CD8-positive, alpha-beta memory T cell (primary cell): Measurements from ENCODE around the gene LDLRAD4. TPM values are rescaled to one million over a fixed set of nuclear protein-coding genes. Genes with fewer than 3 reads are reported as not detected.
A peak's percentile ranks its signal among the peaks of the same experiment; 100 is the strongest.

Source experiments
- CTCF ChIA-PET: fragments of 350-600 bp; sonication (Branson Sonifier 250); formaldehyde crosslinking; loops from one replicate; lab custom pipeline; 2021; ENCODE audit warnings: antibody characterized with exemption; lab: Charles Lee
- POLR2A ChIA-PET: fragments of 350-600 bp; sonication (Branson Sonifier 250); formaldehyde crosslinking; loops from one replicate; lab custom pipeline; 2021; ENCODE audit warnings: antibody characterized with exemption; lab: Charles Lee
- DNase-seq, 5 donors: peaks; one replicate each; pipeline versions ENCODE4 v3.0.0 to v3.0.0-alpha.2; 2020 to 2022; ENCODE audit warnings: mixed read lengths in 1 of 5
- H3K27ac ChIP-seq: one replicate; pipeline ENCODE4 v1.7.0; 2013; ENCODE audit warnings: low read depth, mild to moderate bottlenecking, low read length, moderate library complexity
- H3K27me3 ChIP-seq: 2 replicates; pipeline ENCODE4 v1.7.0; 2013; ENCODE audit warnings: low read length, mild to moderate bottlenecking; ENCODE audit not compliant: insufficient read depth, poor library complexity, severe bottlenecking
- H3K36me3 ChIP-seq: 2 replicates; pipeline ENCODE4 v1.7.0; 2013; ENCODE audit warnings: mild to moderate bottlenecking, low read length, moderate library complexity; ENCODE audit not compliant: insufficient read depth
- H3K4me1 ChIP-seq: 2 replicates; pipeline ENCODE4 v1.7.0; 2013; ENCODE audit warnings: mild to moderate bottlenecking, low read length, moderate library complexity; ENCODE audit not compliant: insufficient read depth
- H3K4me3 ChIP-seq: 2 replicates; pipeline ENCODE4 v1.7.0; 2013; ENCODE audit warnings: mild to moderate bottlenecking, low read length
- H3K9me3 ChIP-seq: 2 replicates; pipeline ENCODE4 v1.7.0; 2013; ENCODE audit warnings: mild to moderate bottlenecking, low read length
- H3K27ac Mint-ChIP-seq, 8 donors: one replicate each; pipeline ENCODE4 v1.8.0; 2020 to 2021; ENCODE audit warnings: mixed read lengths in 8 of 8, mild to moderate bottlenecking in 6 of 8, inconsistent platforms in 3 of 8, moderate library complexity in 3 of 8
- H3K27me3 Mint-ChIP-seq, 2 donors: one replicate each; pipeline ENCODE4 v1.8.0; 2020 to 2021; ENCODE audit warnings: mixed read lengths in 2 of 2, mild to moderate bottlenecking in 1 of 2, moderate library complexity in 1 of 2
- H3K36me3 Mint-ChIP-seq, 3 donors: one replicate each; pipeline ENCODE4 v1.8.0; 2020 to 2021; ENCODE audit warnings: mixed read lengths in 3 of 3, inconsistent platforms in 1 of 3, mild to moderate bottlenecking in 1 of 3
- H3K4me1 Mint-ChIP-seq, 3 donors: one replicate each; pipeline ENCODE4 v1.8.0; 2020 to 2021; ENCODE audit warnings: mixed read lengths in 3 of 3, inconsistent platforms in 1 of 3, mild to moderate bottlenecking in 1 of 3
- H3K4me3 Mint-ChIP-seq, 7 donors: one replicate each; pipeline ENCODE4 v1.8.0; 2020 to 2021; ENCODE audit warnings: mixed read lengths in 7 of 7, mild to moderate bottlenecking in 6 of 7, moderate library complexity in 4 of 7, inconsistent platforms in 2 of 7
- H3K9me3 Mint-ChIP-seq, 5 donors: one replicate each; pipeline ENCODE4 v1.8.0; 2020 to 2022; ENCODE audit warnings: mixed read lengths in 5 of 5, mild to moderate bottlenecking in 3 of 5, moderate library complexity in 2 of 5, inconsistent platforms in 1 of 5
- polyA plus RNA-seq: library from polyadenylated mRNA; unstranded; fragments of 300-500 nt; fragmentation: Illumina TruSeq; gene quantifications from one replicate; pipeline ENCODE4 v1.2.3, GENCODE V29; 2021
- total RNA-seq, 2 experiments: library from RNA; stranded (reverse); gene quantifications; one replicate each; pipeline ENCODE4 v1.2.3, GENCODE V29; 2021

The LDLRAD4 gene
- total and polyA plus RNA-seq, 3 experiments from 2014 or later = 8.1 to 30.4 (median 27.3) TPM

GRCh38 chr18:13505780-13506345 is 287.3 kb downstream of the LDLRAD4 start:
- no peak for DNase-seq
- ChIA-PET POLR2A (no interaction called here), CTCF (no interaction called here)
- Mint-ChIP-seq H3K27ac (peak overlapping the region in 1 of 8 donors; percentile 11), H3K9me3 (no peaks in the 10 kb centered on the region), H3K4me1 (peaks cover 20 to 37% (median 30%) of the 10 kb centered on the region in 3 donors), H3K27me3 (no peaks in the 10 kb centered on the region), H3K36me3 (peaks cover 0 to 6% (median 2%) of the 10 kb centered on the region in 3 donors), H3K4me3 (no peak overlapping the region)
- no peaks in the 10 kb centered on the region for H3K36me3 ChIP-seq
- peaks cover 20% of the 10 kb centered on the region for H3K4me1 ChIP-seq
- no peak overlapping the region for H3K27ac ChIP-seq
- no peaks in the 10 kb centered on the region for H3K27me3 ChIP-seq
- H3K4me3 ChIP-seq = no peak overlapping the region
- no peaks in the 10 kb centered on the region for H3K9me3 ChIP-seq

DNA sequence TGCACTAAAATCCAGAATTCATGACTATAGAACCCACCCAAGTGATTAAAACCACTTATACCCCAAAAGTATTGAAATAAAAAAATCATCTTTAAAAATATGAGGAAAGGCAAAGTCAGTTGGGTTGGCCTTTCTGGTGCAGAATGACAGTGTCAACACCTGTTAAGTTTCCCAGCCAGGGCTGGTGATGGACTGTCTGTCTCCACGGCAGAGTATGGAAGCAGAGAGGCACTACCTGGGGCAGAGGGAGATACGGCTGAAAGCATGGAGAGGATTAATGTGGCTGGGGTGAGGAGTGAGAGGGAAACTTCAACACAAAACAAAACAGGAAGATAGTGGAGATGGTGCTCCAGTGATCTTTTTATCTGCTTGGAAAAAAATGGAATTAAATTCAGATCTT is 292.0 kb downstream of the LDLRAD4 start:
- Mint-ChIP-seq H3K4me1 (peaks cover 17 to 34% (median 31%) of the 10 kb centered on the region in 3 donors), H3K9me3 (no peaks in the 10 kb centered on the region), H3K27ac (peak overlapping the region in 1 of 8 donors; percentile 44), H3K27me3 (no peaks in the 10 kb centered on the region), H3K36me3 (peaks cover 2 to 12% (median 6%) of the 10 kb centered on the region in 3 donors), H3K4me3 (peak overlapping the region in 1 of 7 donors; percentile 5)
- ChIA-PET POLR2A (no interaction called here), CTCF (no interaction called here)
- Histone ChIP-seq H3K4me1 (peaks cover 14% of the 10 kb centered on the region), H3K27me3 (no peaks in the 10 kb centered on the region), H3K27ac (no peak overlapping the region), H3K36me3 (no peaks in the 10 kb centered on the region), H3K9me3 (no peaks in the 10 kb centered on the region), H3K4me3 (no peak overlapping the region)
- DNase-seq = no peak

- H3K4me3 Mint-ChIP-seq = no peak overlapping the region
- Histone ChIP-seq H3K27ac (no peak overlapping the region), H3K27me3 (no peaks in the 10 kb centered on the region), H3K4me3 (no peak overlapping the region), H3K4me1 (peaks cover 9% of the 10 kb centered on the region), H3K36me3 (no peaks in the 10 kb centered on the region), H3K9me3 (no peaks in the 10 kb centered on the region)
- no peaks in the 10 kb centered on the region for H3K27me3 Mint-ChIP-seq
- peaks cover 11 to 26% (median 23%) of the 10 kb centered on the region in 3 donors for H3K4me1 Mint-ChIP-seq
- peaks cover 9 to 22% (median 16%) of the 10 kb centered on the region in 3 donors for H3K36me3 Mint-ChIP-seq
- CTCF ChIA-PET = interaction anchor here (1.2 kb wide), 1 partner anchor 296 kb away, joined by 4 read pairs; no protein-coding TSS in a partner anchor
- POLR2A ChIA-PET = no interaction called here
- H3K27ac Mint-ChIP-seq = no peak overlapping the region
- no peaks in the 10 kb centered on the region for H3K9me3 Mint-ChIP-seq
- DNase-seq = no peak
Observed at GRCh38 chr18:13511961-13512577, 293.5 kb downstream of the LDLRAD4 start.

DNA sequence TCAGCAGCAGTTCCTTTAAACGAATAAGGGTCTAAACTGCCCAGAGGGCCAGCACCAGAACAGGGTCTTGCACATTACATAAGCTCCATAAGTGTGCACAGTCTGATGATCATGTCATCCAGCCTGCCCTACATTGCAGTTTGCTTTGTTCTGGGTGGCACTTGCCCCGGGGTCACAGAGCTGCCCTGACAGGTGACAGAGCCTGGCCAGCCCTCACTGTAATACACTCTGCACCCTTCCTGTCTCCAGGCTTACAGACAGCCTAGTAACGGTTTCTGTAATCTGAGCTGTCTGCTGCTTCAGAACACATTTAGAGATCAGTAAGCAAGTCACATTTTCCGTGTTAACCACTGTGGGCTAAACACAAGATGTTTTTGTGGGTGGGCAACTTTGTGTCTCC is 294.5 kb downstream of the LDLRAD4 start:
- H3K36me3 ChIP-seq = no peaks in the 10 kb centered on the region
- POLR2A ChIA-PET = no interaction called here
- H3K27me3 ChIP-seq = no peaks in the 10 kb centered on the region
- Mint-ChIP-seq H3K36me3 (peaks cover 11 to 29% (median 19%) of the 10 kb centered on the region in 3 donors), H3K4me3 (no peak overlapping the region), H3K4me1 (peaks cover 5 to 26% (median 23%) of the 10 kb centered on the region in 3 donors), H3K27ac (peak overlapping the region in 1 of 8 donors; percentile 63), H3K9me3 (peaks cover 0 to 2% (median 0%) of the 10 kb centered on the region in 5 donors), H3K27me3 (no peaks in the 10 kb centered on the region)
- DNase-seq = no peak
- CTCF ChIA-PET = interaction anchor here (1.2 kb wide), 1 partner anchor 297 kb away, joined by 4 read pairs; no protein-coding TSS in a partner anchor
- H3K4me3 ChIP-seq = no peak overlapping the region
- H3K4me1 ChIP-seq = peaks cover 9% of the 10 kb centered on the region
- H3K9me3 ChIP-seq = no peaks in the 10 kb centered on the region
- H3K27ac ChIP-seq = no peak overlapping the region

- peaks cover 9% of the 10 kb centered on the region for H3K4me1 ChIP-seq
- Mint-ChIP-seq H3K27me3 (no peaks in the 10 kb centered on the region), H3K9me3 (peaks cover 0 to 4% (median 0%) of the 10 kb centered on the region in 5 donors), H3K4me3 (no peak overlapping the region), H3K4me1 (peaks cover 5 to 26% (median 23%) of the 10 kb centered on the region in 3 donors), H3K36me3 (peaks cover 14 to 33% (median 23%) of the 10 kb centered on the region in 3 donors), H3K27ac (no peak overlapping the region)
- ChIA-PET CTCF (no interaction called here), POLR2A (no interaction called here)
- H3K4me3 ChIP-seq = no peak overlapping the region
- no peaks in the 10 kb centered on the region for H3K9me3 ChIP-seq
- no peaks in the 10 kb centered on the region for H3K36me3 ChIP-seq
- H3K27ac ChIP-seq = no peak overlapping the region
- H3K27me3 ChIP-seq = no peaks in the 10 kb centered on the region
- no peak for DNase-seq
Observed at GRCh38 chr18:13513481-13513880, 294.9 kb downstream of the LDLRAD4 start.

- Histone ChIP-seq H3K27me3 (no peaks in the 10 kb centered on the region), H3K4me3 (no peak overlapping the region), H3K9me3 (no peaks in the 10 kb centered on the region), H3K4me1 (peaks cover 9% of the 10 kb centered on the region), H3K36me3 (no peaks in the 10 kb centered on the region), H3K27ac (no peak overlapping the region)
- Mint-ChIP-seq H3K36me3 (peaks cover 14 to 40% (median 25%) of the 10 kb centered on the region in 3 donors), H3K9me3 (peaks cover 0 to 4% (median 0%) of the 10 kb centered on the region in 5 donors), H3K27me3 (no peaks in the 10 kb centered on the region), H3K4me3 (no peak overlapping the region), H3K4me1 (peaks cover 5 to 24% (median 23%) of the 10 kb centered on the region in 3 donors), H3K27ac (peak overlapping the region in 1 of 8 donors; percentile 73)
- POLR2A ChIA-PET = no interaction called here
- no peak for DNase-seq
- CTCF ChIA-PET = no interaction called here
Observed at GRCh38 chr18:13514558-13514957, 296.0 kb downstream of the LDLRAD4 start.

DNA sequence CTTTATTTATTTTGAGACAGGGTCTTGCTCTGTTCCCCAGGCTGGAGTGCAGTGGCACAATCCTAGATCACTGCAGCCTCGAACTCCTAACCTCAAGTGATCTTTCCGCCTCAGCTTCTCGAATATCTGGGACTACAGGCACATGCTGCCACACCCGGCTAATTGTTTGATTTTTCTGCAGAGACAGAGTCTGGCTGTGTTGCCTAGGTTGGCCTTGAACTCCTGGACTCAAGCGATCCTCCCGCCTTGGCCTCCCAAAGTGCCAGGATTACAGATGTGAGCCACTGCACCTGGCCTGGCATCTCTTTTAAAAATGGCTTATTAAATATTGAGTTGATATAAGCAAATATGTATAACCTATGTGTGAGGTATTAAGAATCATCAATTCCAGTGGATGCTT is 298.3 kb downstream of the LDLRAD4 start:
- Mint-ChIP-seq H3K4me3 (no peak overlapping the region), H3K9me3 (peaks cover 0 to 4% (median 0%) of the 10 kb centered on the region in 5 donors), H3K27ac (no peak overlapping the region), H3K4me1 (peaks cover 8 to 14% (median 12%) of the 10 kb centered on the region in 3 donors), H3K27me3 (no peaks in the 10 kb centered on the region), H3K36me3 (peaks cover 14 to 38% (median 25%) of the 10 kb centered on the region in 3 donors)
- ChIA-PET POLR2A (no interaction called here), CTCF (no interaction called here)
- no peaks in the 10 kb centered on the region for H3K9me3 ChIP-seq
- no peak overlapping the region for H3K27ac ChIP-seq
- DNase-seq = no peak
- no peak overlapping the region for H3K4me3 ChIP-seq
- peaks cover under 1% of the 10 kb centered on the region for H3K4me1 ChIP-seq
- H3K36me3 ChIP-seq = no peaks in the 10 kb centered on the region
- H3K27me3 ChIP-seq = no peaks in the 10 kb centered on the region

- no peak for DNase-seq
- no peak overlapping the region for H3K4me3 ChIP-seq
- H3K36me3 Mint-ChIP-seq = peaks cover 14 to 40% (median 25%) of the 10 kb centered on the region in 3 donors
- ChIA-PET CTCF (no interaction called here), POLR2A (no interaction called here)
- H3K9me3 ChIP-seq = no peaks in the 10 kb centered on the region
- no peak overlapping the region for H3K4me3 Mint-ChIP-seq
- H3K27me3 Mint-ChIP-seq = no peaks in the 10 kb centered on the region
- H3K27ac Mint-ChIP-seq = peak overlapping the region in 2 of 8 donors; percentile 22 to 56
- no peaks in the 10 kb centered on the region for H3K27me3 ChIP-seq
- no peak overlapping the region for H3K27ac ChIP-seq
- H3K4me1 Mint-ChIP-seq = peaks cover 6 to 14% (median 7%) of the 10 kb centered on the region in 3 donors
- H3K4me1 ChIP-seq = no peaks in the 10 kb centered on the region
- H3K36me3 ChIP-seq = no peaks in the 10 kb centered on the region
- peaks cover 0 to 4% (median 0%) of the 10 kb centered on the region in 5 donors for H3K9me3 Mint-ChIP-seq
Observed at GRCh38 chr18:13517369-13517768, 298.8 kb downstream of the LDLRAD4 start.
